Caco-2 (cell line): ENCODE data around the gene TMEM117. TPM values are rescaled to one million over a fixed set of nuclear protein-coding genes. Genes with fewer than 3 reads are reported as not detected.

Experiments used
- BruUV-seq: library from RNA; stranded (reverse); fragments of 400-500 nt; replicated peaks from 2 replicates; lab custom pipeline; 2021; lab: Mats Ljungman, UMichigan
- CTCF ChIA-PET: fragments of 300-600 bp; sonication (Branson Sonifier 250); formaldehyde crosslinking; loops from one replicate; lab custom pipeline; 2022; ENCODE audit warnings: antibody characterized with exemption; lab: Charles Lee
- POLR2A ChIA-PET: fragments of 300-600 bp; sonication (Branson Sonifier 250); formaldehyde crosslinking; loops from one replicate; lab custom pipeline; 2022; ENCODE audit warnings: antibody characterized with exemption; lab: Charles Lee
- DNase-seq, 2 experiments: peaks; one replicate each; pipeline versions ENCODE4 v3.0.0 to v3.0.0-alpha.2; 2020 to 2022
- H3K27me3 ChIP-seq: replicated peaks from 2 replicates; pipeline ENCODE4 v1.6.0; 2011; ENCODE audit warnings: low read length; ENCODE audit not compliant: control insufficient read depth, insufficient read depth
- H3K36me3 ChIP-seq: 2 replicates; pipeline ENCODE4 v1.5.1; 2011; ENCODE audit warnings: low read length; ENCODE audit not compliant: control insufficient read depth, insufficient read depth
- H3K4me1 ChIP-seq: fragments of 250-450 bp; sonication (Bioruptor Pico); 2 replicates; pipeline ENCODE4 v1.5.1; 2020; ENCODE audit warnings: mild to moderate bottlenecking
- H3K4me3 ChIP-seq: 2 replicates; pipeline ENCODE4 v1.5.1; 2011; ENCODE audit warnings: low read depth, mild to moderate bottlenecking, control low read depth, low read length
- H3K9me3 ChIP-seq: fragments of 250-450 bp; sonication (Bioruptor Pico); 2 replicates; pipeline ENCODE4 v1.5.1; 2020; ENCODE audit warnings: mild to moderate bottlenecking, moderate library complexity
- H3K27ac Mint-ChIP-seq: one replicate; pipeline ENCODE4 v1.8.0; 2022; ENCODE audit warnings: mixed read lengths; ENCODE audit not compliant: unreplicated experiment
- H3K27me3 Mint-ChIP-seq: one replicate; pipeline ENCODE4 v1.8.0; 2022; ENCODE audit warnings: mixed read lengths; ENCODE audit not compliant: insufficient read depth, unreplicated experiment
- H3K36me3 Mint-ChIP-seq: one replicate; pipeline ENCODE4 v1.8.0; 2022; ENCODE audit warnings: mild to moderate bottlenecking, mixed read lengths; ENCODE audit not compliant: insufficient read depth, unreplicated experiment
- H3K4me1 Mint-ChIP-seq: one replicate; pipeline ENCODE4 v1.8.0; 2022; ENCODE audit warnings: low read depth, mixed read lengths; ENCODE audit not compliant: unreplicated experiment
- H3K4me3 Mint-ChIP-seq: one replicate; pipeline ENCODE4 v1.8.0; 2022; ENCODE audit warnings: mild to moderate bottlenecking, moderate library complexity, mixed read lengths; ENCODE audit not compliant: unreplicated experiment
- H3K9me3 Mint-ChIP-seq: one replicate; pipeline ENCODE4 v1.8.0; 2022; ENCODE audit warnings: mixed read lengths; ENCODE audit not compliant: unreplicated experiment
- CTCF ChIP-seq, 2 experiments: fragments of 200-600 bp in 1 of 2; IDR thresholded peaks; 1 replicate in 1 of 2; 2 replicates in 1 of 2; pipeline versions ENCODE4 v1.5.1 to v1.8.0; 2011 to 2022; ENCODE audit warnings: antibody characterized with exemption in 1 of 2, control low read depth in 1 of 2, inconsistent platforms in 1 of 2, low read depth in 1 of 2, low read length in 1 of 2, mild to moderate bottlenecking in 1 of 2, moderate library complexity in 1 of 2; ENCODE audit not compliant: insufficient read depth in 1 of 2, severe bottlenecking in 1 of 2, unreplicated experiment in 1 of 2
- intact Hi-C: fragments of 100-400 bp; cut with micrococcal nuclease; formaldehyde crosslinking; loops from one replicate; pipeline ENCODE4 v1.10.0; 2022; ENCODE audit not compliant: unreplicated experiment
- total RNA-seq: library from RNA; stranded (reverse); gene quantifications from 2 replicates; pipeline ENCODE4 v1.2.3, GENCODE V29; 2022

The TMEM117 gene
- total RNA-seq, 1 experiment from 2014 or later: 34.1 TPM

DNA sequence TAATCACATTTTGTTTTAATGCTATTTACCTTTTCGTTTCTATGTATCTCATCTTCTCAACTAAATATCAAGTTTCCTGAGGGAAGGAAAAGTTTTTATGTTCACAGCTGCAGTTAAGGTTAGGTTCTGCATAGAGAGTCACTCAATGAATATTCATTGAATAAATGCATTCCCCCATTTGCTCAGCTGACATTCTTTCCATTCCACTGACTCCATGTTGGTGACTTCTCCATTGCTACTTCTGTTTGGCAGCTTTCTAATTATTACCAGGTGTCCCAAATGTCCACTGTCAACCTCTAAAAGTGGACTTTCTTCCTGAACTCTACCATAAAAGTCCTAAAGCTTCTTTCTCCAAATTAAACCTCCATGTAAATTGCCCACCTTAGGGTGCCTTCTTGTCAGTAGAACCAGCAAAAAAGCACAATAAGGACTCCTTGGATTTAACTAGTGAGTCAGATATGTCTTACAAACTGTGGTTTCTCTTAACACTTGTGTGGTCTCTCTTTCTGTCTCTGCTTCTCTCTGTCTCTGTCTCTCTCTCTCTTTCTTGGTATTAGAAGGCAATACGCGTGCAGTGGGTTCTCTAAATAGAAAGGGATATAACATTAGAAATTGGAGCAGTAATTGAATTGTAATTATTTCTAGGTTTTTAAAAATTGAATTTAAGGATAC lies 85.9 kb downstream of the TMEM117 start:
- no peak for TF ChIP-seq CTCF (IDR thresholded peaks at IDR 0.05; ENCODE audit: insufficient read depth in 1 of 2, low read depth in 1 of 2, low read length in 1 of 2, severe bottlenecking in 1 of 2, unreplicated experiment in 1 of 2)
- H3K36me3 Mint-ChIP-seq: no peaks in the 10 kb centered on the region
- peaks cover 7% of the 10 kb centered on the region for H3K4me1 Mint-ChIP-seq
- Histone ChIP-seq H3K4me1 (no peaks in the 10 kb centered on the region), H3K9me3 (no peaks in the 10 kb centered on the region), H3K4me3 (no peak overlapping the region), H3K36me3 (no peaks in the 10 kb centered on the region), H3K27me3 (no peaks in the 10 kb centered on the region)
- ChIA-PET CTCF (no interaction called here), POLR2A (no interaction called here)
- no TSS peak for BruUV-seq
- H3K9me3 Mint-ChIP-seq: no peaks in the 10 kb centered on the region
- DNase-seq: no peak
- no peak overlapping the region for H3K4me3 Mint-ChIP-seq
- no peak overlapping the region for H3K27ac Mint-ChIP-seq
- intact Hi-C loops: no loop called here
- H3K27me3 Mint-ChIP-seq: no peaks in the 10 kb centered on the region

DNA sequence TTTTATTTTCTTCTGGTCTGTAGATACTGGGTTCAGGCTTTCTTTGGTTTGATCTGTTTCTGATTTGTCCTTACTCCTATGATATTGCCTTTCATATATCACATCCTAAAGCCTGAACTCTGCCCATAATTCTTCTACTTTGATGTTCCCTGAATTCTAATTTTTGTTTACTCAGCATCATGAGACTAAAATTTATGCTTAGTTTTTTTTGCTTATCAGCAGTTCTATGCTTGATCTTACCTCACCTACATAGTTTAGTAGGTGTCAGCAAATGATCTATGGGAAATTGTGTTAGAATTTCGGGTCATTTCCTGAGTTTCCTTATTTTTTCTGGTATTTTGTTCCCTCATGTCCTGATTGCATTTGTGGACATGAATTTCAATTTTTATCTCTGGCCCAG lies 94.2 kb downstream of the TMEM117 start:
- H3K36me3 ChIP-seq: no peaks in the 10 kb centered on the region
- Mint-ChIP-seq H3K27me3 (no peaks in the 10 kb centered on the region), H3K36me3 (peaks cover 8% of the 10 kb centered on the region), H3K4me3 (no peak overlapping the region), H3K9me3 (peaks cover 11% of the 10 kb centered on the region), H3K27ac (no peak overlapping the region), H3K4me1 (no peaks in the 10 kb centered on the region)
- no peaks in the 10 kb centered on the region for H3K9me3 ChIP-seq
- no peak for TF ChIP-seq CTCF (IDR thresholded peaks at IDR 0.05; ENCODE audit: insufficient read depth in 1 of 2, low read depth in 1 of 2, low read length in 1 of 2, severe bottlenecking in 1 of 2, unreplicated experiment in 1 of 2)
- H3K4me1 ChIP-seq: no peaks in the 10 kb centered on the region
- no peak for DNase-seq
- POLR2A ChIA-PET: no interaction called here
- no peak overlapping the region for H3K4me3 ChIP-seq
- CTCF ChIA-PET: interaction anchor here (0.7 kb wide), 1 partner anchor 86 kb away, joined by 3 read pairs; no protein-coding TSS in a partner anchor
- intact Hi-C loops: no loop called here
- no peaks in the 10 kb centered on the region for H3K27me3 ChIP-seq
- no TSS peak for BruUV-seq

DNA sequence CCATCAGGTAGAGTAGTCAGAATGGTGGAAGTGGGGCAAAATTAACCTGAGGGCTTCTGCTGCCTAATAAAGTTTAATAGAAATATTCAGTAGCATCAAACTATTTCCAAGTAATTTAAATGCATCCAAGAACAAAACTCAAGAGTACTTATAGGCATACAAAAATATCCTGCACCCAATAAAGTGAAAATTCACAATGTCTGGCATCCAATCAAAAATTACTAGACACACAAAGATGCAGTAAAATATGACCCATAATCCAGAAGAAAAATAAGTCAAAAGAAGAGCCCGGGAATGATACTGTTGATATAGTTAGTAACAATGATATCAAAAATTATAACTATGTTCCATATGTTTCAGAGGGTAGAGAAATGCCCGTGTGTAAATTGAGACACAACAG lies 95.3 kb downstream of the TMEM117 start:
- H3K4me3 ChIP-seq: no peak overlapping the region
- H3K36me3 ChIP-seq: no peaks in the 10 kb centered on the region
- Mint-ChIP-seq H3K36me3 (peaks cover 8% of the 10 kb centered on the region), H3K27me3 (no peaks in the 10 kb centered on the region), H3K4me3 (no peak overlapping the region), H3K9me3 (peaks cover 11% of the 10 kb centered on the region), H3K4me1 (no peaks in the 10 kb centered on the region), H3K27ac (no peak overlapping the region)
- intact Hi-C loops: no loop called here
- H3K27me3 ChIP-seq: no peaks in the 10 kb centered on the region
- H3K9me3 ChIP-seq: no peaks in the 10 kb centered on the region
- CTCF ChIA-PET: no interaction called here
- TF ChIP-seq CTCF (IDR thresholded peaks at IDR 0.05; ENCODE audit: insufficient read depth in 1 of 2, low read depth in 1 of 2, low read length in 1 of 2, severe bottlenecking in 1 of 2, unreplicated experiment in 1 of 2): no peak
- no peaks in the 10 kb centered on the region for H3K4me1 ChIP-seq
- POLR2A ChIA-PET: interaction anchor here (0.6 kb wide), 1 partner anchor 173 kb away, joined by 5 read pairs; no protein-coding TSS in a partner anchor
- no peak for DNase-seq
- no TSS peak for BruUV-seq
